Non-pigmented ciliary epithelial cell (primary cell): ENCODE data around the gene SLTM.
"Not testable (repeated sequence)": the region's sequence is repeated elsewhere in the genome, so short reads cannot be mapped to it uniquely, and the experiment has no call there.

Source experiments
- DNase-seq: peaks from one replicate; pipeline ENCODE4 v3.0.0-alpha.2; 2010; ENCODE audit warnings: low read depth

The SLTM gene

GRCh38 chr15:58926823-58927222, 6.7 kb downstream of the SLTM start:
- no peak for DNase-seq

DNA sequence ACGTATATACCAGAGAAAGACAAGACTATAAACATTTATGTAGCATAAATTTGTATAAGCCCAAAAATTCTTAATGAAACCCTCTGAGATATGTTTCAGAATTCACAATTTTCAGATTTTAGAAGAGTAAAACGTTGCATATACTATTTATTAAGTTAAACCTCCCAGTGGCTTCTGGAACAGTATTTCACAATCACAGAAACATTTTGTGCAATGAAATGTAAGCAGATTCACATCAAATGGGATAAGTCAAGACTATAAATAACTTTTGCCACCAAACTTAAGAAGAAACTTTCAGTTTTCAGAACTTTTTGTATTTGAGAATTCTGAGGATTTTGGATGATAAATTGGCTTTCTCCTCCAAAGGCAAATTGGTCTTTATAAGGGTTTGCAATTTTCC, 9.2 kb downstream of the SLTM start:
- DNase-seq: no peak

- no peak for DNase-seq
Measured at GRCh38 chr15:58923696-58924300, 9.7 kb downstream of the SLTM start.

DNA sequence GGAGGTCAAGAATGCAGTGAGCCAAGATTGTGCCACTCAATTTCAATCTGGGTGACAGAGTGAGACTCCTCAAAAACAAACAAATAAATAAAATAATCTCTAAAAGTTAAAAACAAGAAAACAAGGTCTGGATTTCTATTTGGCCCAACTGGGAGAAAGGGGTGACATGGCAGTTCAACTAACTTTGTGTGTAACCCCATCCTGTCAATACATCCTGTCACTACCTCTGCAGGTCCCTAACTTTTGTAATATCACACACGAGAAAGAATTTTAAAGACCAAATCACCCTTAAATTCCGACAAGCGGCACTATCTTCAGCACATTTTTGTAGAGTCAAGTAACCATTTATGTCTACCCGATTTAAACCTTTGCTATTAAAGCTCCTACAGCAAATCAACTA, 10.2 kb downstream of the SLTM start:
- no peak for DNase-seq

DNA sequence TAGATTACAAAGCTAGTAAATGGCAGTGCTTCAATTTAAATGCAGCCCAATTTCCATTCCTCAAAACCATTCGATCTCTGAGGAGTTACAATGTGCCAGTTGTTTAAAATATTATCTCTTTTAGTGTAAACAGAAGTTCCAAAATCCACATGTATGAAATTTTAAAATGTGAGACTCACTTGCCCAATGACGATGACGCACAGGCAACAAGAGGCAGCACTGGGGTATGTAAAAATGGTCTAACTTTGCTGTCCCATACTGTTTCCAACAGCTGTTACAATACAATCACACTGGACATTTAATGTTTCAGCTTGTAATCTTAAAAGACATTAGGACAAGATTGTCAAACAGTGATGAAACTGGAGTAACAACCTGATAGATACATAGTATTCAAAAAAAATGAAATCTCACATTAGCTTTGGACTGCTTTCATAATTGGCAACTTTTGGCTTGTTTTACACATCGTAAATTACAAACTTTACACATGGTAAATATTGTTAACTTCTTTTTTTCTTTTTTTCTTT, 12.2 kb downstream of the SLTM start:
- DNase-seq: no peak

DNA sequence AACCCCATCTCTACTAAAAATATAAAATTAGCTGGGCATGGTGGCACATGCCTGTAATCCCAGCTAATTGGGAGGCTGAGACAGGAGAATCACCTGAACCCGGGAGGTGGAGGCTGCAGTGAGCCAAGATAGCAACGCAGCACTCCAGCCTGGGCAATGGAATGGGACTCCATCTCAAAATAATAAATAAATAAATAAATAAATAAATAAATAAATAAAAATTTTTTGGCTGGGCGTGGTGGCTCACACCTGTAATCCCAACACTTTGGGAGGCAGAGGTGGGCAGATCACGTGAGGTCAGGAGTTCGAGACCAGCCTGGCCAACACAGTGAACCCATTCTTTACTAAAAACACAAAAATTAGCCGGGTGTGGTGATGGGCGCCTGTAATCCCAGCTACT, 13.0 kb downstream of the SLTM start:
- DNase-seq: not testable (repeated sequence)

DNA sequence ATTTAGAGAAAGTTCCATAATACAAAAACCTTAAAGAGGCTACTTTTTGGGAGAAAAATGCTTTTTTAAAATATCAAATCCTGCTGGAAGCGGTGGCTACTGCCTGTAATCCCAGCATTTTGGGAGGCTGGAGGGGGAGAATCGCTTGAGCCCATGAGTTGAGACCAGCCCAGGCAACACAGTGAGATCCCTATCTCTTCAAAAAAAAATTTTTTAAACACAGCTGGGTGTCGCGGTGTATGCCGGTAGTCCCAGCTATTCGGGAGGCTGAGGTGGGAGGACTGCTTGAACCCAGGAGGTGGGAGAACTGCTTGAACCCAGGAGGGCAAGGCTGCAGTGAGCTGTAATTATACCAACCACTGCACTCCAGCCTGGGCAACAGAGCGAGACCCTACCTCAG, 14.2 kb downstream of the SLTM start:
- DNase-seq: no peak

GRCh38 chr15:58918239-58918638, 15.2 kb downstream of the SLTM start:
- no peak for DNase-seq

DNA sequence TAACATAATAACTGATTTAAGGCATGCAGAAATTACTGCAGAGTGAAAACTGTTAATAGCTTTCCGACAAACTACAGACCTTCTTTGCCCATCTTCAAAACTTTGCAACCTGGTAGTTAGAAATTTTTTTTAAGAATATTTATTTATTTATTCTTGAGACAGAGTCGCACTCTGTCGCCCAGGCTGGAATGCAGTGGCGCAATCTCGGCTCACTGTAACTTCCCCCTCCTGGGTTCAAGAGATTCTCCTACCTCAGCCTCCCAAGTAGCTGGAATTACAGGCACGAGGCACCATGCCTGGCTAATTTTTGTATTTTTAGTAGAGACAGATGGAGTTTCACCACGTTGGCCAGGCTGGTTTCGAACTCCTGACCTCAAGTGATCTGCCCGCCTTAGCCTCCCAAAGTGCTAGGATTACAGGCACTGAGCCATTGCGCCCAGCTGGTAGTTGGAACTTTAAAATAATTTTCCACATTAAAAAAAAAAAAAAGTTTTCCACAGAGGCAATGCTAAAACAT, 15.8 kb downstream of the SLTM start:
- not testable (repeated sequence) for DNase-seq

- DNase-seq: no peak
Measured at GRCh38 chr15:58916962-58917361, 16.5 kb downstream of the SLTM start.

DNA sequence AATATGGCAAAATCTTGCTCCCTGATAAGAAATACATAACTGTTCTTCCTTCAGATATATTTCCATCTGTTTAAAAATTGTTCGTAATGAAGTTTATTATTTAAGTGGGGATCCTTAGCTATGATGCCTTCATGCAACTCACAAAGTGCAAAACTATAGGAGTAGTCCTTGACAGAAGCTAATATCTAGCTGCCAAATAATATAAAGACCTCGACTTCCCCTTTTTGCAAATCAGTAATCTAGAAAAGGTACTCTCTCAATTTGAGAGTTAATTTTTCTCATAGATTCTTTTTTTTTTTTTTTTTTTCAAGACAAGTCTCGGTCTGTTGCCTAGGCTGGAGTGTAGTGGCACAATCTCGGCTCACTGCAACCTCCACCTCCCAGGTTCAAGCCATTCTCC, 23.0 kb downstream of the SLTM start:
- no peak for DNase-seq

GRCh38 chr15:58909616-58910015, 23.9 kb downstream of the SLTM start:
- DNase-seq: no peak

- no peak for DNase-seq
Measured at GRCh38 chr15:58908550-58909309, 24.7 kb downstream of the SLTM start.

DNA sequence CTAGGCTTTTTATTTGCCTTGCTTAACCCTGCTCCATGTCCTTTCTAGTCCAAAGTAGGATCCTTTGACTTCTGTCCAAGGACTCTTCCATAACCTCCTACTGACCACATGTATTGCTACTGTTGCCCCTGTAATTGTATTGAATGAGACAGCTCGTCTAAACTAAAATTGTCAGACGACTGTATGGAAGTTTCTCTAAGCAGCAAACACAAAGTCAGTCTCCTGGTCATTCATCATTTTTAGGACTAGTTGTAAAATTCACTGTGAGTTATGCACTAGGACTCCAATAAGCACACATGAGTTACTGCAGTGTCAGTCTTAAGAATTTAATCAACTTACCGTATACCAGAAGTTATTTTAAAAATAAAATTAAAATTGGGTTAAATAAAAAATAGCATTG, 32.8 kb downstream of the SLTM start:
- DNase-seq: no peak

GRCh38 chr15:58898150-58898680, 35.3 kb downstream of the SLTM start:
- DNase-seq: no peak

DNA sequence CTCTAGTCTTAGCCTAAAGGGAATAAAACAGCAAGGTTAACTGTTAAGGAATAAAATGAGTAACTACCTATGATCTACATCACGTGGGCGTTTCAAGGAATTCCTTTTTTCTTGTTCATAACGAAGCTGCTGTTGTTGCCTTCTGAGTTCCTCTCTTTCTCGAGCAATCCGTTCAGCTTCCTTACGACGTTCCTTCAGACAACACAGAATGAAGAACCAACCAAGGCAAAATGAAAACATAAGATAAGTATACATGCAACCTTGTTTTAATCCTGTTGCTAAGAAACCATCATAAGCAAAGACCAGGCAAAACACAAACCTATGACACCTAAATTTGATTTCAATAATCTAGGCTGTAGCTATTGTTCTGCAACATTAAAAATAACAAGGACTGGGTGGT, 44.1 kb downstream of the SLTM start:
- no peak for DNase-seq

- no peak for DNase-seq
Measured at GRCh38 chr15:58886921-58887320, 46.6 kb downstream of the SLTM start.

GRCh38 chr15:58883926-58884325, 49.6 kb downstream of the SLTM start:
- not testable (repeated sequence) for DNase-seq

- DNase-seq: no peak
Measured at GRCh38 chr15:58882243-58882642, 51.2 kb downstream of the SLTM start.

DNA sequence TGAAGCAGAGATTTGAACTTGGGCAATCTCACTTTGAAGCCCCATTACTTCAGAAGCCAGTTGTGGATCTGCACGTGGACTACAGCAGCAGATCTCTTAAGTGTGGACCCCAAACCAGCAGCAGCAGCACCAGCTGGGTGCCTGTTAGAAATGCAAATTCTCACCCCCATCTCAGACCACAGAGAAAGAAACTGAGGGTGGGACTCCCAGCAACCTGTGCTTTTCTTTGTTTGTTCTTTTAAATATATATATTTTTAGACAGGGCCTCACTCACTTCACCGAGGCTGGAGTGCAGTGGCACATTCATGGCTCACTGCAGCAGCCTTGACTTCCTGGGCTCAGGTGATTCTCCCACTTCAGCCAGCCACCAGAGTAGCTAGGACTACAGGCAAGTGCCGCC, 53.2 kb downstream of the SLTM start:
- no peak for DNase-seq

GRCh38 chr15:58877999-58878825, 55.3 kb downstream of the SLTM start:
- no peak for DNase-seq
